Fibroblast of skin of abdomen (primary cell): ENCODE measurements around the gene UBE2E2. TPM values are rescaled to one million over a fixed set of nuclear protein-coding genes. Genes with fewer than 3 reads are reported as not detected.
A peak's percentile ranks its signal among the peaks of the same experiment; 100 is the strongest.
"Not testable (repeated sequence)": the region's sequence is repeated elsewhere in the genome, so short reads cannot be mapped to it uniquely, and the experiment has no call there.

Source experiments
- DNase-seq: peaks from one replicate; pipeline ENCODE4 v3.0.0-alpha.2; 2013
- polyA plus RNA-seq, 2 experiments: library from polyadenylated mRNA; unstranded; fragments of 120-200 nt; gene quantifications; one replicate each; pipeline ENCODE4 v1.2.1, GENCODE V29; 2013; ENCODE audit not compliant: insufficient read length in 2 of 2

Gene UBE2E2
- polyA plus RNA-seq (2013, experiment 1 of 2; ENCODE audit: insufficient read length): 52.5 TPM
- polyA plus RNA-seq (2013, experiment 2 of 2; ENCODE audit: insufficient read length): 51.3 TPM

GRCh38 chr3:23202921-23203707 lies at the start of gene UBE2E2:
Gene UBE2E2, plus strand, starts transcription at chr3:23203327.
- DNase-seq: peak; percentile 78

- DNase-seq: no peak
Measured at GRCh38 chr3:23153436-23153835, 49.7 kb upstream of the UBE2E2 start.

- DNase-seq: no peak
Measured at GRCh38 chr3:23157331-23157730, 45.8 kb upstream of the UBE2E2 start.

GRCh38 chr3:23159929-23160328 lies 43.2 kb upstream of the UBE2E2 start:
- DNase-seq: peak; percentile 82

GRCh38 chr3:23161308-23161707 lies 41.8 kb upstream of the UBE2E2 start:
- no peak for DNase-seq

- no peak for DNase-seq
Measured at GRCh38 chr3:23161896-23162570, 41.1 kb upstream of the UBE2E2 start.

GRCh38 chr3:23162934-23163333 lies 40.2 kb upstream of the UBE2E2 start:
- no peak for DNase-seq

- no peak for DNase-seq
Measured at GRCh38 chr3:23164746-23165145, 38.4 kb upstream of the UBE2E2 start.

GRCh38 chr3:23165571-23165970 lies 37.6 kb upstream of the UBE2E2 start:
- no peak for DNase-seq

GRCh38 chr3:23166276-23166675 lies 36.9 kb upstream of the UBE2E2 start:
- no peak for DNase-seq

GRCh38 chr3:23166845-23167244 lies 36.3 kb upstream of the UBE2E2 start:
- no peak for DNase-seq

GRCh38 chr3:23169551-23169950 lies 33.6 kb upstream of the UBE2E2 start:
- DNase-seq: no peak

GRCh38 chr3:23170291-23170690 lies 32.8 kb upstream of the UBE2E2 start:
- DNase-seq: peak; percentile 36

GRCh38 chr3:23172059-23172458 lies 31.1 kb upstream of the UBE2E2 start:
- no peak for DNase-seq

GRCh38 chr3:23174426-23175039 lies 28.6 kb upstream of the UBE2E2 start:
- DNase-seq: no peak

GRCh38 chr3:23175341-23176083 lies 27.6 kb upstream of the UBE2E2 start:
- DNase-seq: no peak

- not testable (repeated sequence) for DNase-seq
Measured at GRCh38 chr3:23176839-23177238, 26.3 kb upstream of the UBE2E2 start.

- DNase-seq: no peak
Measured at GRCh38 chr3:23182996-23183513, 20.1 kb upstream of the UBE2E2 start.

GRCh38 chr3:23183731-23184130 lies 19.4 kb upstream of the UBE2E2 start:
- peak; percentile 58 for DNase-seq

- no peak for DNase-seq
Measured at GRCh38 chr3:23185861-23186260, 17.3 kb upstream of the UBE2E2 start.

- no peak for DNase-seq
Measured at GRCh38 chr3:23189187-23189586, 13.9 kb upstream of the UBE2E2 start.

GRCh38 chr3:23192816-23193215 lies 10.3 kb upstream of the UBE2E2 start:
- no peak for DNase-seq

GRCh38 chr3:23193831-23194230 lies 9.3 kb upstream of the UBE2E2 start:
- no peak for DNase-seq
